Hepatocyte (in vitro differentiated cells): ENCODE results near the gene TAS2R41. TPM values are rescaled to one million over a fixed set of nuclear protein-coding genes. Genes with fewer than 3 reads are reported as not detected.
"Not testable (repeated sequence)": the region's sequence is repeated elsewhere in the genome, so short reads cannot be mapped to it uniquely, and the experiment has no call there.

Experiments used
- DNase-seq: peaks from one replicate; pipeline ENCODE4 v3.0.0-alpha.2; 2016; ENCODE audit warnings: low spot score
- H2AFZ ChIP-seq: fragments of 200-600 bp; sonication (generic); 2 replicates; pipeline ENCODE4 v1.6.0; 2016; ENCODE audit warnings: antibody characterized with exemption, mild to moderate bottlenecking
- H3K27ac ChIP-seq: fragments of 200-600 bp; sonication (generic); 2 replicates; pipeline ENCODE4 v1.5.1; 2016; ENCODE audit warnings: mild to moderate bottlenecking
- H3K27me3 ChIP-seq: fragments of 200-600 bp; sonication (generic); 2 replicates; pipeline ENCODE4 v1.6.1; 2016
- H3K36me3 ChIP-seq: fragments of 200-600 bp; sonication (generic); replicated peaks from 2 replicates; pipeline ENCODE4 v1.5.1; 2016; ENCODE audit warnings: low read depth; ENCODE audit not compliant: insufficient read depth
- H3K4me1 ChIP-seq: fragments of 200-600 bp; sonication (generic); 2 replicates; pipeline ENCODE4 v1.5.1; 2016; ENCODE audit warnings: mild to moderate bottlenecking, moderate library complexity; ENCODE audit not compliant: insufficient read depth
- H3K4me2 ChIP-seq: fragments of 200-600 bp; sonication (generic); 2 replicates; pipeline ENCODE4 v1.6.0; 2016
- H3K4me3 ChIP-seq: fragments of 200-600 bp; sonication (generic); 2 replicates; pipeline ENCODE4 v1.5.1; 2016; ENCODE audit warnings: mild to moderate bottlenecking
- H3K79me2 ChIP-seq: fragments of 200-600 bp; sonication (generic); 2 replicates; pipeline ENCODE4 v1.6.0; 2017; ENCODE audit warnings: mild to moderate bottlenecking
- H3K9me2 ChIP-seq: fragments of 200-600 bp; sonication (generic); replicated peaks from 2 replicates; pipeline ENCODE4 v1.6.0; 2017; ENCODE audit warnings: mild to moderate bottlenecking; ENCODE audit not compliant: insufficient read depth
- H3K9me3 ChIP-seq: fragments of 200-600 bp; sonication (generic); 2 replicates; pipeline ENCODE4 v1.5.1; 2016; ENCODE audit warnings: low read depth, mild to moderate bottlenecking
- H4K20me1 ChIP-seq: fragments of 200-600 bp; sonication (generic); 2 replicates; pipeline ENCODE4 v1.6.0; 2016; ENCODE audit warnings: mild to moderate bottlenecking; ENCODE audit not compliant: insufficient read depth, poor library complexity, severe bottlenecking
- CTCF ChIP-seq: fragments of 200-600 bp; sonication (generic); IDR thresholded peaks from 2 replicates; pipeline ENCODE4 v1.5.1; 2016; ENCODE audit warnings: antibody characterized with exemption, mild to moderate bottlenecking; ENCODE audit not compliant: poor library complexity
- EZH2 ChIP-seq: fragments of 200-600 bp; sonication (generic); IDR thresholded peaks from 2 replicates; pipeline ENCODE4 v1.6.1; 2016; ENCODE audit warnings: antibody characterized with exemption, mild to moderate bottlenecking, borderline replicate concordance
- EZH2phosphoT487 ChIP-seq: fragments of 200-600 bp; sonication (generic); IDR thresholded peaks from one replicate; pipeline ENCODE4 v1.6.1; 2018; ENCODE audit warnings: antibody characterized with exemption, mild to moderate bottlenecking, low read depth, moderate library complexity; ENCODE audit not compliant: unreplicated experiment, severe bottlenecking
- WGBS: methylation state at CpG from one replicate; pipeline ENCODE4 v1.1.6; 2016; ENCODE audit warnings: low lambda C conversion rate; ENCODE audit errors: missing lambda C conversion rate; 5-methylcytosine and 5-hydroxymethylcytosine counted together
- polyA plus RNA-seq: library from polyadenylated mRNA; unstranded; fragments of >200 nt; fragmentation: Nextera tagmentation; extraction: Ambion mirVana; gene quantifications from 2 replicates; pipeline ENCODE4 v1.2.1, GENCODE V29; 2016
- total RNA-seq: library from RNA; depleted of rRNA; stranded (reverse); fragments of >200 nt; gene quantifications from 2 replicates; pipeline ENCODE4 v1.2.3, GENCODE V29; 2014

The TAS2R41 gene
- total and polyA plus RNA-seq, 2 experiments from 2014 or later: not detected

GRCh38 chr7:143519411-143520131, 41.9 kb downstream of the TAS2R41 start:
- no peak overlapping the region for H3K4me2 ChIP-seq
- DNase-seq: no peak

GRCh38 chr7:143522309-143522916, 44.7 kb downstream of the TAS2R41 start:
- H3K79me2 ChIP-seq, H3K36me3 ChIP-seq, H3K9me3 ChIP-seq, H2AFZ ChIP-seq, H3K9me2 ChIP-seq, H3K4me2 ChIP-seq, H3K4me3 ChIP-seq, H3K27me3 ChIP-seq, DNase-seq, H3K27ac ChIP-seq, H4K20me1 ChIP-seq, H3K4me1 ChIP-seq: not testable (repeated sequence)
- WGBS: no CpG with 5 or more reads among the region's 9 CpGs

More at GRCh38 chr7:143519411-143520131, 41.9 kb downstream of the TAS2R41 start:
- no peak overlapping the region for H2AFZ ChIP-seq
- H3K4me3 ChIP-seq: no peak overlapping the region
- no peaks in the 10 kb centered on the region for H3K27me3 ChIP-seq
- H3K27ac ChIP-seq: no peak overlapping the region
- no peaks in the 10 kb centered on the region for H3K4me1 ChIP-seq
- WGBS: 87% methylated on average over 7 of the region's 7 CpGs
- H3K9me3 ChIP-seq: no peaks in the 10 kb centered on the region
- no peaks in the 10 kb centered on the region for H4K20me1 ChIP-seq
- H3K79me2 ChIP-seq: no peaks in the 10 kb centered on the region
- TF ChIP-seq EZH2 (no peak), EZH2phosphoT487 (no peak), CTCF (no peak)
- H3K9me2 ChIP-seq: no peaks in the 10 kb centered on the region
- no peaks in the 10 kb centered on the region for H3K36me3 ChIP-seq

Other genes with a start within 250 kb of the TAS2R41 start
- 224 and 233 TPM in 2 replicates for gene GSTK1, start 214.4 kb upstream of the TAS2R41 start, total RNA-seq
- 217 and 243 TPM in 2 replicates for gene GSTK1, start 214.4 kb upstream of the TAS2R41 start, polyA plus RNA-seq
- 19.8 and 21.0 TPM in 2 replicates for gene TMEM139, start 192.9 kb upstream of the TAS2R41 start, total RNA-seq
- 9.1 and 15.6 TPM in 2 replicates for gene TMEM139, start 192.9 kb upstream of the TAS2R41 start, polyA plus RNA-seq
- 11.9 and 13.6 TPM in 2 replicates for gene CASP2, start 189.5 kb upstream of the TAS2R41 start, total RNA-seq
- 8.5 and 10.6 TPM in 2 replicates for gene CASP2, start 189.5 kb upstream of the TAS2R41 start, polyA plus RNA-seq
- 0.04 TPM in 1 of 2 replicates, not detected in the other for gene CLCN1, start 161.8 kb upstream of the TAS2R41 start, total RNA-seq
- 0.07 TPM in 1 of 2 replicates, not detected in the other for gene CLCN1, start 161.8 kb upstream of the TAS2R41 start, polyA plus RNA-seq
- 1.9 and 2.5 TPM in 2 replicates for gene FAM131B, start 115.2 kb upstream of the TAS2R41 start, total RNA-seq
- gene FAM131B, start 115.2 kb upstream of the TAS2R41 start, polyA plus RNA-seq: 0.87 and 1.6 TPM in 2 replicates
- 25.0 and 31.8 TPM in 2 replicates for gene ZYX, start 96.5 kb upstream of the TAS2R41 start, total RNA-seq
- 187 and 202 TPM in 2 replicates for gene ZYX, start 96.5 kb upstream of the TAS2R41 start, polyA plus RNA-seq
- gene EPHA1, start 69.0 kb upstream of the TAS2R41 start, total RNA-seq: 34.2 and 39.4 TPM in 2 replicates
- gene EPHA1, start 69.0 kb upstream of the TAS2R41 start, polyA plus RNA-seq: 36.7 and 42.9 TPM in 2 replicates
- gene TAS2R60, start 34.4 kb upstream of the TAS2R41 start, total RNA-seq: not detected in 2 replicates
- gene TAS2R60, start 34.4 kb upstream of the TAS2R41 start, polyA plus RNA-seq: not detected in 2 replicates
- gene CTAGE15, start 93.9 kb downstream of the TAS2R41 start, total RNA-seq: 1.8 and 2.7 TPM in 2 replicates
- 0.22 and 0.26 TPM in 2 replicates for gene CTAGE15, start 93.9 kb downstream of the TAS2R41 start, polyA plus RNA-seq
- 1.0 and 1.1 TPM in 2 replicates for gene TCAF2, start 143.1 kb downstream of the TAS2R41 start, total RNA-seq
- 1.4 and 1.7 TPM in 2 replicates for gene TCAF2, start 143.1 kb downstream of the TAS2R41 start, polyA plus RNA-seq